Mesodermal cell (in vitro differentiated cells): ENCODE measurements around the gene RGS17.
"Not testable (repeated sequence)": the region's sequence is repeated elsewhere in the genome, so short reads cannot be mapped to it uniquely, and the experiment has no call there.

ENCODE experiments used
- H3K27ac ChIP-seq: 2 replicates; pipeline ENCODE4 v1.7.0; 2013; ENCODE audit warnings: mild to moderate bottlenecking, low read depth, low read length, moderate library complexity; ENCODE audit not compliant: severe bottlenecking
- H3K36me3 ChIP-seq: 2 replicates; pipeline ENCODE4 v1.7.1; 2013; ENCODE audit warnings: mild to moderate bottlenecking, low read length, moderate library complexity; ENCODE audit not compliant: control insufficient read depth, insufficient read depth
- H3K4me1 ChIP-seq: one replicate; pipeline ENCODE4 v1.7.1; 2013; ENCODE audit warnings: mild to moderate bottlenecking, low read length; ENCODE audit not compliant: insufficient read depth, control insufficient read depth, poor library complexity, severe bottlenecking
- H3K4me3 ChIP-seq: 2 replicates; pipeline ENCODE4 v1.7.0; 2013; ENCODE audit warnings: low read length, control low read depth, mild to moderate bottlenecking; ENCODE audit not compliant: insufficient read depth, poor library complexity, severe bottlenecking; ENCODE audit errors: extremely low read depth
- H3K9me3 ChIP-seq: 2 replicates; pipeline ENCODE4 v1.7.1; 2013; ENCODE audit warnings: mild to moderate bottlenecking, low read length, moderate library complexity; ENCODE audit not compliant: control insufficient read depth
- WGBS, 2 experiments: methylation state at CpG; one replicate each; pipeline ENCODE4 v1.1.5; 2013; ENCODE audit warnings: missing lambda C conversion rate in 2 of 2; ENCODE audit not compliant: insufficient coverage in 2 of 2; 5-methylcytosine and 5-hydroxymethylcytosine counted together

The RGS17 gene

GRCh38 chr6:153125032-153125431 is 6.0 kb downstream of the RGS17 start:
- H3K4me1 ChIP-seq = peaks cover 3% of the 10 kb centered on the region
- no peak overlapping the region for H3K4me3 ChIP-seq
- no peak overlapping the region for H3K27ac ChIP-seq
- H3K9me3 ChIP-seq = no peaks in the 10 kb centered on the region
- H3K36me3 ChIP-seq = no peaks in the 10 kb centered on the region

GRCh38 chr6:153123801-153124200 is 7.3 kb downstream of the RGS17 start:
- Histone ChIP-seq H3K9me3 (no peaks in the 10 kb centered on the region), H3K27ac (no peak overlapping the region), H3K4me3 (no peak overlapping the region), H3K4me1 (peaks cover 3% of the 10 kb centered on the region), H3K36me3 (no peaks in the 10 kb centered on the region)
- no CpG with 5 or more reads among the region's 3 CpGs for WGBS, 2 experiments

GRCh38 chr6:153121311-153121710 is 9.8 kb downstream of the RGS17 start:
- Histone ChIP-seq H3K4me3 (no peak overlapping the region), H3K27ac (no peak overlapping the region), H3K9me3 (no peaks in the 10 kb centered on the region), H3K4me1 (peaks cover 3% of the 10 kb centered on the region), H3K36me3 (no peaks in the 10 kb centered on the region)

GRCh38 chr6:153117986-153118879 is 12.8 kb downstream of the RGS17 start:
- Histone ChIP-seq H3K27ac (no peak overlapping the region), H3K4me3 (no peak overlapping the region), H3K36me3 (no peaks in the 10 kb centered on the region), H3K4me1 (no peaks in the 10 kb centered on the region), H3K9me3 (no peaks in the 10 kb centered on the region)
- WGBS, 2 experiments = 75 to 100% methylated on average over 1 to 2 of the region's 3 CpGs

- H3K27ac ChIP-seq = not testable (repeated sequence)
- WGBS, 2 experiments = 62 to 64% methylated on average over 3 to 7 of the region's 9 CpGs
These were observed 20.0 kb downstream of the RGS17 start for GRCh38 chr6:153111082-153111481.

GRCh38 chr6:153110612-153111011 is 20.5 kb downstream of the RGS17 start:
- not testable (repeated sequence) for H3K27ac ChIP-seq, H3K4me1 ChIP-seq, H3K4me3 ChIP-seq, H3K36me3 ChIP-seq, H3K9me3 ChIP-seq
- 96 to 100% methylated on average over 3 to 10 of the region's 11 CpGs for WGBS, 2 experiments

More at GRCh38 chr6:153111082-153111481, 20.0 kb downstream of the RGS17 start:
- not testable (repeated sequence) for H3K4me1 ChIP-seq, H3K9me3 ChIP-seq, H3K4me3 ChIP-seq, H3K36me3 ChIP-seq

GRCh38 chr6:153108315-153108714 is 22.8 kb downstream of the RGS17 start:
- no peak overlapping the region for H3K27ac ChIP-seq
- no peak overlapping the region for H3K4me3 ChIP-seq
- H3K36me3 ChIP-seq = no peaks in the 10 kb centered on the region
- H3K4me1 ChIP-seq = peaks cover 3% of the 10 kb centered on the region
- no peaks in the 10 kb centered on the region for H3K9me3 ChIP-seq

GRCh38 chr6:153106021-153106420 is 25.1 kb downstream of the RGS17 start:
- no peaks in the 10 kb centered on the region for H3K4me1 ChIP-seq
- H3K36me3 ChIP-seq = no peaks in the 10 kb centered on the region
- H3K4me3 ChIP-seq = no peak overlapping the region
- no peaks in the 10 kb centered on the region for H3K9me3 ChIP-seq
- H3K27ac ChIP-seq = no peak overlapping the region
- 83 to 87% methylated on average over 5 of the region's 5 CpGs for WGBS, 2 experiments

- Histone ChIP-seq H3K27ac (no peak overlapping the region), H3K9me3 (no peaks in the 10 kb centered on the region), H3K4me3 (no peak overlapping the region), H3K4me1 (no peaks in the 10 kb centered on the region), H3K36me3 (no peaks in the 10 kb centered on the region)
- no CpG with 5 or more reads among the region's 4 CpGs for WGBS, 2 experiments
These were observed 26.9 kb downstream of the RGS17 start for GRCh38 chr6:153104220-153104619.

- WGBS, 2 experiments = no CpG with 5 or more reads among the region's 6 CpGs
- no peaks in the 10 kb centered on the region for H3K36me3 ChIP-seq
These were observed 27.8 kb downstream of the RGS17 start for GRCh38 chr6:153103319-153103655.

GRCh38 chr6:153102605-153103318 is 28.3 kb downstream of the RGS17 start:
- H3K4me3 ChIP-seq = no peak overlapping the region
- H3K4me1 ChIP-seq = no peaks in the 10 kb centered on the region
- H3K9me3 ChIP-seq = no peaks in the 10 kb centered on the region
- no peaks in the 10 kb centered on the region for H3K36me3 ChIP-seq
- WGBS, 2 experiments = no CpG with 5 or more reads among the region's 2 CpGs
- H3K27ac ChIP-seq = no peak overlapping the region

More at GRCh38 chr6:153103319-153103655, 27.8 kb downstream of the RGS17 start:
- Histone ChIP-seq H3K9me3 (no peaks in the 10 kb centered on the region), H3K4me3 (no peak overlapping the region), H3K4me1 (no peaks in the 10 kb centered on the region), H3K27ac (peak overlapping the region; percentile 6)
